ENCODE data around the gene TBC1D22A.

The TBC1D22A gene

DNA sequence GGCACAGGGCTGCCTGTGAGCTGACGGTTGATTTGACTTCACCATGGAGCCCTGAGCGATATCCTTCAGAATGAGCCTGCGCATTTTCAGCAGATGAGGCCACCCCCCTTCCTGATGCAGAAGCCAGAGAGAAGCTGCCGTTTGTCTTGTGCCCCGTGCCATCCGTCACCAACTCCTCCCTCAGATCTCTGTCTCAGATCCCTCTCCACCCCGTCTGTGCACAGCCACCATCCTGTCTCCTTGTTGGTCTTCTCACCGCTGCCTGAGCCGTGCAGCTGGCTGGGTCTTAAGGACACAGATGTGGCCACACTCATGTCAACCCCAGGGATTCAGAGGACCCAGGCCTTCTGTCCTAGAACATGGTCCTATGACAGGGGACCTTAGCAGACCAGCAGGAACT is 293.9 kb downstream of the TBC1D22A start:
- H3K4me3 ChIP-seq (ENCODE audit: low read length): no peak overlapping the region
- TF ChIP-seq ZNF274 (IDR thresholded peaks at IDR 0.05; ENCODE audit: low read depth, low read length): no peak

DNA sequence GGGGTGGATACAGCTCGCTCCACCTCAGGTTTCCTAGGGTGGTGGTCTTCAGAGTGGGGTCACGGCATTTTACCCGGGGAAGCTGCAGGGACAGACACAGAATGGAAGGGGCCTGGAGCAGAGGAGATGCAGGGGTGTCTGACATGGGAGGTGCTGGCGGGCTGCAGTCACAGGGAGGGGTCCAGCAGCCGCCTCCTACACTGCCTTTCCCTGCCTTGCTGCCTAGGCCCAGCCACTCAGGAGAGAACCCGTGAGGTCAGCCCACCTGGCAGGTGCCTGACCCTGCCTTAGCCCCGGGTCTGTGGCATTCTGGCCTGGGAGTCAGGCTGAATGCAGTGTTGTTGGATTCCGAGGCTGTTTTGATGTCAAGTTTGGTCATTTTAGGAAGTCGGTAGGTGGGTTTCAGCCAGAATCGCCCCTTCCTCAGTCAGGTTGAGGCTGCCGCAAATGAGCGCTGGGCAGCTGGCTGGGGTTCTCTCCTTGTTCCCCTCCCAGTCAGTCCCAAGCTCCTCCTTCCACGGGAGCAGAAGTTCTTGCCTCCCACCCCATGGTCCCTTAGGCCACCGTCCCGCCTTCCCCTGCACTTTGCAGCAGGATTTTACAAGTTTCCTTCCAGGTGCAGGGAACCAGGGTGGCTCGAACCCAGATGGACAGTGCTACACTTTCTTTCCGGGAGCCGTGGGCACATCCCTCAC is 294.5 kb downstream of the TBC1D22A start:
- no peak overlapping the region for H3K4me3 ChIP-seq (ENCODE audit: low read length)
- TF ChIP-seq ZNF274 (IDR thresholded peaks at IDR 0.05; ENCODE audit: low read depth, low read length): no peak

DNA sequence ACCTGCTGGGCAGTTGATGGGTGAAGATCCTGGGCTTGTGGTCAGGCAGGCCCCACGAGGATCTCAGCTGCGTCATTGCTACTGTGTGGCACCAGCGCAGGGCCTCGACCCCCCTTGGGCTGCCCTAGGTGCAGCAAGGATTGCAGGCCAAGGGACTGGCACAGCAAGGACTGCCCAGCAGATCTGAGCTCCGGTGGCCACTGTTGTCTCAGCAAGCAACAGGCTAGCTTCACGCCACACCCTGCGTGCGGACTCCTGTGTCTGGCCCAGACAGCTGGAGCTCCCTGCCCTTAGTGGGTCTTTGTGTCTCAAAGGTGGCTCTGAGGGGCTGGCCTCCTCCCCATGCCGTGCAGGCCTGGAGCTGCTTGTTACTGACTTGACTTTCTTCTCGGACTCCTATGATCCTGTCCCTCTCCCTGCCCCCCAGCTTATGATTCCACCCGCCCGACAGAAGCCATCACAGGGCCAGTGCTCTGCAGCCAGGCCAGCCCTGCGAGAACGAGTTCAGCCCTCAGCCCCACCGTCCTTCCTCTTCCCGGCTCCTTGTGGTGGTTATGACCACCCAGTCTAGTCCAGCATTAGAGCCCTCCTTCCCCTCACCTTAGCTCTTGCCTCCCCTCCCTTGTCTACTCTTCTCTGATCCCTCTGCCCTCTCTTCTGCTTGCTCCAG is 295.6 kb downstream of the TBC1D22A start:
- no peak overlapping the region for H3K4me3 ChIP-seq (ENCODE audit: low read length)
- no peak for TF ChIP-seq ZNF274 (IDR thresholded peaks at IDR 0.05; ENCODE audit: low read depth, low read length)

DNA sequence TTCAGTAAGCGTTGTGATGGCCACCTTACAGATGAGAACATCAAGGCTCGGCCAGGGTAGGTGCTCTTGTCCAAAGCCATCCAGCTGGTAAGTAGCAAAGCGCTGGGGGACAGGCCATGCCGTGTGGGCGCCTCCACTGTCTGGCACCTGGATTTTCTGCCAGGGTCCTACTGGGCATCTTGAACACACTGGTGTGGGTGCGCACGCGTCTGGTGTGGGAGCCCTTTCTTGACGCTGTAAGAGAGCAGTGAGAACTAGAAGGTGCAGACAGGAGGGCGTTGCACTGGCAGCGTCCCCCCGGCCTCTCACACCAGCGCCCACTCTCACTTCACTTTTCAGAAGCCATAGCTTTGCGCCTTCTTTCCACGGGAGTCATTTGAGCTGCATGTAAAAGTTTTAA is 296.6 kb downstream of the TBC1D22A start:
- no peak for TF ChIP-seq ZNF274 (IDR thresholded peaks at IDR 0.05; ENCODE audit: low read depth, low read length)
- no peak overlapping the region for H3K4me3 ChIP-seq (ENCODE audit: low read length)

DNA sequence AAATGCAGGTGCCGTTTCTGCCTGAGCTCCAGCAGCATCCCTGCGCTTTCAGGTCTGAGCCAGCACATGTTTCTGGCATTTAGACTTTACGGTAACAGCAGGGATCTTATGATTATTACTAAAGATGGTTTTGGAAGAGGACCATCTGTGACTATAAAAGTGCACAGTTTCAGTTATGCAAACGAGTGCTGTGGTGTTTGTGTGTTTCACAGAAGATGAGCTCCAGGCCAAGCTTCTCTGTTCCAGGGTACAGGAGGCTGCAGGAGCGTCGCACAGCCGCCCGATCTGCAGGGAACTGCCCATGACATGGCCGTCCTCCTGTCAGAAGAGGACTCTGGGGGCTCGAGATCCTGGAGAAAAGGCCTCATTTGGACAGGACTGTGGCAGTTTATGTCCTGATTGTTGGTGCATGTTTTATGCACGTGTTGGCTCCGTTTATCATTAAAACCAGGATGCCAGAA is 297.3 kb downstream of the TBC1D22A start:
- no peak overlapping the region for H3K4me3 ChIP-seq (ENCODE audit: low read length)
- TF ChIP-seq ZNF274 (IDR thresholded peaks at IDR 0.05; ENCODE audit: low read depth, low read length): no peak

DNA sequence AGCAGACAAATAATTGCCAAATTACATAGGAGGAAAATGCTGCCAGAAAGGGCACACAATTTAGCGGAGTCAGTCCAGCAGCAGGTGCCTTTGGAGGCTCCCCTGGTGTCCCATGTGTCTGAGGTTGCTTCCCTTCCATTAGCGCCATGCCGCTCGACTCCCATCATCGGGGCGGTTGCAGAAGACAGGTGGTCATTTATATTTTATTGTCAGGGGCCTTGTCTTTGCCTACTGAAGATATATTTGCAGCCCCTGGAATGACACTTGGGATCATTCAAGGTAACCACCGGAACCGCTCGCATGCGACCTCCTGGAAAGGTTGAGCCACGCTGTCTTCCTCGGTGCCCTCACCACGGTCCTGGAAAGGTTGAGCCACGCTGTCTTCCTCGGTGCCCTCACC is 298.3 kb downstream of the TBC1D22A start:
- H3K4me3 ChIP-seq (ENCODE audit: low read length): no peak overlapping the region
- TF ChIP-seq ZNF274 (IDR thresholded peaks at IDR 0.05; ENCODE audit: low read depth, low read length): no peak

DNA sequence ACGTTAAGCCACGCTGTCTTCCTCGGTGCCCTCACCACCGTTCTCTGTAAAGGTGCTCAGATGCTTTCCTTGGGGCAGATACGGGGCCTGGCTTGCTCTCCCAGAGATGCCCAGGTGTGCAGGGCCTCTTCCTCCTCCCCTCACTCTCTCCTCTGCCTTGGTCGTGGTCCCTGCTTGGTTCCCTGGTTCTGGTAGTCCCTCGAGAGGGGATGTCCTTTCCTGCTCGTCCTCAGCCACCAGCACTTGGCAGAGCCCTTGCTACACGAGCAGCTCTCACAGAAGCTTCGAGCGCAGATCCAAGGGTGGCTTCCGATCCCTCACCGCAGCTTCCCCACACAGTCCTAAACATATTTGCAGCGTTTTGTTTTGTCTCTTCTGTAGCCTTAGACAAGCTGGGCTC is 298.8 kb downstream of the TBC1D22A start:
- TF ChIP-seq ZNF274 (IDR thresholded peaks at IDR 0.05; ENCODE audit: low read depth, low read length): no peak
- H3K4me3 ChIP-seq (ENCODE audit: low read length): no peak overlapping the region

DNA sequence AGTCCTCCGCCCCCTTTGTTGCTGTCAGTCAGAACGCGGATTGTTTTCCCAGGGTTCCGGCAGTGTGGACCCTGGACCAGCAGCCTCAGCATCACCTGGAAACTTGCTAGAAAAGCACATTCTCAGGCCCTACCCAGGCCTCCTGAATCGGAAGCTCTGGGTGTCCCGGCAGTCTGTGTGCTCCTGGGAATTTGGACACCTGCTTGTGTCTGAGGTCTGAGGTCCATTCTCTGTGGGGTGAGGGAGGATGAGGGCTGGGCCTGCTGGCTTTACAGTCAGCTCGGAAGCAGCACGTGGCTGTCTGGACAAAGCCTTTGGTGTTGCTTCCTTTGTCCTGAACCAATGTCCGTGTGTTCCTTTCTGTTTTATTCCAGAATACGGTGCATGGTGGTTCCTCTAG is 299.7 kb downstream of the TBC1D22A start:
- no peak for TF ChIP-seq ZNF274 (IDR thresholded peaks at IDR 0.05; ENCODE audit: low read depth, low read length)
- H3K4me3 ChIP-seq (ENCODE audit: low read length): no peak overlapping the region

DNA sequence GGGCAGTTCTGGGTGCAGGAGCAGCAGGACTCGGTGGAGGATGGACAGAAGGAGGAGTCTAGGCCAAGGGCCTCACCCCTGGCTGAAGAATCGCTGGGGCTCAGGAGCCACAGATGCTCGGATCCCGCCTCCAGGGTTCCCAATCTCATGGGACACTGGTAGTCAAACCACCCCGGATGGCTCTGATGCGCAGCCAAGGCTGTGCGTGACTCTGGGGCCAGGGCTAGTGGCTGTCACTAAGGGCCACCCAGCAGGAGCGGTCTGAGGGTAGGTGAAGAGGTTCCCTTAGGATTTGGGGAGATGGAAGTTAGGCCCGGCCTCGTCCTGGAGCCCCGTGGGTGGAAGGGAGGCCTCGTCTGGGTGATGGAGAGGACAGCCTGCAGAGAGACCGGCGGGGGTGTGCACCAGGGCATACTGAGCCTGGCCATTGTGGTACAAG is 300.6 kb downstream of the TBC1D22A start:
- no peak for TF ChIP-seq ZNF274 (IDR thresholded peaks at IDR 0.05; ENCODE audit: low read depth, low read length)
- H3K4me3 ChIP-seq (ENCODE audit: low read length): no peak overlapping the region

DNA sequence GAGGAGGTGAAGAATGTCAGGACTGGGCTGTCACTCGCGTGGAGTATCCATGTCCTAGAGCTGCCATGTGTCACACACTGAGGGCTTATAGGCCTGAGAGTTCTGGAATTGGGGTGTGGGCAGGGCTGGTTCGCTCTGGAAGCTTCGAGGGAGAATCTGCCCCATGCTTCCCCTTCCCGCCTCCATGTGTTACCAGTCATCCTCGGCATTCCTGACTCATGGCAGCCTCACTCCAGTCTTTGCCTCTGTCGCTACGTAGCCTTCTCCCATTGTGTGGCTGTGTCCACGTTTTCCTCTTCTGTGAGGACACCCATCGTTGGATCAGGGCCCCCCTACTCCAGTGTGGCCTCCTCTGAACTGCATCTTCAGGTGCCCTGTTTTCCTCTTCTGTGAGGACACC is 301.2 kb downstream of the TBC1D22A start:
- no peak for TF ChIP-seq ZNF274 (IDR thresholded peaks at IDR 0.05; ENCODE audit: low read depth, low read length)
- no peak overlapping the region for H3K4me3 ChIP-seq (ENCODE audit: low read length)

DNA sequence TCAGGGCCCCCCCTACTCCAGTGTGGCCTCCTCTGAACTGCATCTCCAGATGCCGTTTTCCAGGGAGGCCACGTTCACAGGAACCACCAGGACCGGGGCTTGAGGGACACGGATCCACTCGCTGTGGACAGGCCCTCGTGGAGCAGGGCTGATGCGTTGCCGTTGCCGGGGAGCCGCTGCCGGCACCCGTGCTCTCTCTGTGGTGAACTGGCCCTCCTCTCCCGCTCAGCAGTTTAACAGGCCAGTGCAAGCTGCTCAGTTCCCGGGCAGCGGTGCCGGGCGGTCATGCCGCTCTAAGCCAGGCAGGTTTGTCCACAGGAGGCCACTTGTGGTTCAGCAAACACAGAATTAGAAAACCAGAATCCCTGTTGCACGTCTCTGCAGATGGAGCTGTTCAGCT is 301.6 kb downstream of the TBC1D22A start:
- no peak overlapping the region for H3K4me3 ChIP-seq (ENCODE audit: low read length)
- no peak for TF ChIP-seq ZNF274 (IDR thresholded peaks at IDR 0.05; ENCODE audit: low read depth, low read length)

DNA sequence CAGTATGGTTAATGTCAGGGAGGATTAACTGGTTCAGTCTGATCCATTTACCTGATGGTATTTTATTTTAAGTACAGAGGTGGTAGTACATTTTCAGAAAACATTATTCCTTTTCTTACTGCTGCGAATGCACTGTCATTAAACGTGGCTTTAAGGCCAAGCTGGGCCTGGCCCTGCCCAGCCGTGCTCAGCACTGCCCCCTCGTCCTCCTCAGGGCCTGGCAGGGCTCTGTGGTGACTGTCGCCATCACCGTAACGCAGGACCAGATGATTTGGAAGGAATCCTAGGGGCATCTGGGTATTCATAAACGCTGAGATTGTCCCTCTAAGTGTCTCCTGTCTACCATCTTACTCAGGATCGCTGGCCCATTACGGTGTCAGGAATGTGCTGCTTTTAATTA is 302.0 kb downstream of the TBC1D22A start:
- no peak overlapping the region for H3K4me3 ChIP-seq (ENCODE audit: low read length)
- TF ChIP-seq ZNF274 (IDR thresholded peaks at IDR 0.05; ENCODE audit: low read depth, low read length): no peak

DNA sequence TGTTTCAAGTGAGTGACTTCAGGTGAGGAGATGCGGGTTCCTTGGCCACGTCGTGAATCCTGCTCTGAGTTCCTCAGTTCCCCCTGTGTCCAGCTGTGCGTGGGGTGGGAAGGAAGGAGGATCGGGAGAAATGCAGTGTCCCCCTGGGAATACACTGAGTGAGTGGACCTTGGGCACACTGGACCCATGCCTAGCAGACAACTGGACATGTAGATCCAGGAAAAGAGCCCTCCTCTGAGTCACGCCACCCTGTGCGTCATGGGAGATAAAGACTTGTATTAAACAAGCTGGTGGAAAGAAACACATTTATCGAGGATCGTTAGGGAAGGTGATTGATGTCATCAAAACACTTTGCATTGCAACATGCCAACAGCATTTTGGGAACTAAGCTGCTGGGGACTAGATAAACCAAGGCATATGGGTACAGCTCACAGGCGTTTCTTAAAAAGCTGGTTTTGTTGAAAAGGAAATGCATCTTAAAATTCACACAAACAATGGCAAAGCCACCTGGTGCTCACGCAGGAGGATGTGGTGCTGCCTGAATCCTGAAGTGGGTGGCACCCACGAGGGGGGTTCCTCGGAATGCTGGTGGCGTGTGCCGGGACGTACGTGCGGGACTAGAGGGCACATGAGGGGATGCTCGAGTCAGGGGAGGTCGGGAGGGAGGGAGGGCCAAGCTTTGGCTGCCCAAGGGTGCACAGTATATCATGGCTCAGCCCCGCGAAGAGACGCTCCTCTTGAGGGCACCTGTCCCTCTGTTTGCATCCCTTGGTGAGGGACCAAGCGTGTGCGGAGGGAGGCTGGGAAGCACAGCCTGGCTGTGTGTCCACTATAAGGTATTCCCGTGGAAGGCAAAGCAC is 303.5 kb downstream of the TBC1D22A start:
- H3K4me3 ChIP-seq (ENCODE audit: low read length): no peak overlapping the region
- no peak for TF ChIP-seq ZNF274 (IDR thresholded peaks at IDR 0.05; ENCODE audit: low read depth, low read length)

DNA sequence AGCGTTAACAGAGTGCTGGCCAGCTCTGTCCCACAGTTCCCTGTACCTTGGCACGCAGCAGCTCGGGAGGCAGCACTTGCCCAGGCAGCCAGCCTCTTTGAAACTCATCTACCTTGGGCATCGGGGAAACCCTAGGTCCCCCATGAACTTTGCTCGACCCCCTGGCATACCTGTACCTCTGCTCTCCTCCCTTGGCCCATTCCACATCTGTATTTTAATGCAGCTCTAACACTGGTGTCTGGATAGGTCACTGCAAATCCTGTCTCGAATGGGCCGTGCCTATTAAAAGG is 304.1 kb downstream of the TBC1D22A start:
- H3K4me3 ChIP-seq (ENCODE audit: low read length): no peak overlapping the region
- TF ChIP-seq ZNF274 (IDR thresholded peaks at IDR 0.05; ENCODE audit: low read depth, low read length): no peak
